HepG2 (cell line): ENCODE measurements around the gene PLVAP. TPM values are rescaled to one million over a fixed set of nuclear protein-coding genes. Genes with fewer than 3 reads are reported as not detected.

ENCODE experiments used
- ATF7 ChIP-seq, 2 experiments: fragments of 450-650 bp in 1 of 2; sonication (generic) in 1 of 2; formaldehyde crosslinking in 1 of 2; IDR thresholded peaks; 2 replicates each; pipeline versions ENCODE4 v1.4.0 to v1.6.1; 2016 to 2020; ENCODE audit warnings: antibody characterized with exemption in 1 of 2, mild to moderate bottlenecking in 1 of 2, missing genetic modification reagents in 1 of 2
- HOMEZ ChIP-seq: IDR thresholded peaks from 2 replicates; pipeline ENCODE4 v1.6.1; 2016; ENCODE audit warnings: low read depth
- IRF2 ChIP-seq: IDR thresholded peaks from 2 replicates; pipeline ENCODE4 v1.6.1; 2018; ENCODE audit warnings: missing genetic modification reagents, missing compliant biosample characterization
- JDP2 ChIP-seq: sonication (generic); formaldehyde crosslinking; IDR thresholded peaks from 2 replicates; pipeline ENCODE4 v1.8.1; 2022; ENCODE audit warnings: missing genetic modification reagents, borderline replicate concordance
- KLF6 ChIP-seq: IDR thresholded peaks from 2 replicates; pipeline ENCODE4 v1.8.0; 2016; ENCODE audit warnings: missing biosample characterization, missing genetic modification reagents
- KMT2A ChIP-seq: sonication (generic); formaldehyde crosslinking; IDR thresholded peaks from 2 replicates; pipeline ENCODE4 v1.4.0; 2020; ENCODE audit warnings: missing genetic modification reagents
- MAX ChIP-seq: IDR thresholded peaks from 2 replicates; pipeline ENCODE4 v1.6.1; 2012; ENCODE audit warnings: inconsistent platforms
- MXI1 ChIP-seq: IDR thresholded peaks from 3 replicates; pipeline ENCODE4 v1.6.1; 2012; ENCODE audit warnings: low read depth, low read length, inconsistent platforms, borderline replicate concordance
- MYC ChIP-seq: sonication (generic); formaldehyde crosslinking; IDR thresholded peaks from 2 replicates; pipeline ENCODE4 v1.9.0; 2021; ENCODE audit warnings: missing genetic modification reagents, borderline replicate concordance
- POLR2AphosphoS5 ChIP-seq: IDR thresholded peaks from 2 replicates; pipeline ENCODE4 v1.6.1; 2012; ENCODE audit warnings: low read depth, low read length
- PRPF4 ChIP-seq: fragments of 200-400 bp; formaldehyde crosslinking; IDR thresholded peaks from 2 replicates; pipeline ENCODE4 v1.6.1; 2016; ENCODE audit warnings: low read length, low read depth; ENCODE audit not compliant: poor library complexity, severe bottlenecking
- SIN3A ChIP-seq: IDR thresholded peaks from 2 replicates; pipeline ENCODE4 v1.6.1; 2011; ENCODE audit warnings: low read depth, mild to moderate bottlenecking, control low read depth, low read length, borderline replicate concordance
- SIN3B ChIP-seq: fragments of 150-350 bp; IDR thresholded peaks from 2 replicates; pipeline ENCODE4 v1.6.1; 2014; ENCODE audit warnings: low read length
- THAP9 ChIP-seq: sonication (generic); formaldehyde crosslinking; IDR thresholded peaks from 2 replicates; pipeline ENCODE4; 2020; ENCODE audit warnings: missing genetic modification reagents, mild to moderate bottlenecking, borderline replicate concordance
- TP53 ChIP-seq: sonication (generic); formaldehyde crosslinking; conservative IDR thresholded peaks from 2 replicates; pipeline ENCODE4 v1.4.0; 2020; ENCODE audit warnings: missing genetic modification reagents
- USF2 ChIP-seq, 2 experiments: sonication (generic) in 1 of 2; formaldehyde crosslinking in 1 of 2; IDR thresholded peaks; 2 replicates each; pipeline versions ENCODE4 v1.5.1 to v1.6.1; 2011 to 2020; ENCODE audit warnings: borderline replicate concordance in 1 of 2, low read depth in 1 of 2, low read length in 1 of 2, mild to moderate bottlenecking in 1 of 2, missing genetic modification reagents in 1 of 2, moderate library complexity in 1 of 2
- YEATS2 ChIP-seq: sonication (generic); formaldehyde crosslinking; IDR thresholded peaks from 2 replicates; pipeline ENCODE4 v1.4.0; 2020; ENCODE audit warnings: missing genetic modification reagents, borderline replicate concordance
- ZFP36 ChIP-seq: fragments of 150-350 bp; IDR thresholded peaks from 2 replicates; pipeline ENCODE4 v1.6.1; 2018; ENCODE audit warnings: borderline replicate concordance, low read length, low read depth; ENCODE audit not compliant: partially characterized antibody
- ZFP36L2 ChIP-seq: sonication (generic); formaldehyde crosslinking; IDR thresholded peaks from 2 replicates; pipeline ENCODE4 v1.4.0; 2020; ENCODE audit warnings: missing genetic modification reagents
- ZFP62 ChIP-seq: sonication (generic); formaldehyde crosslinking; IDR thresholded peaks from 2 replicates; pipeline ENCODE4 v1.4.0; 2020; ENCODE audit warnings: missing genetic modification reagents
- ZFP90 ChIP-seq: sonication (generic); formaldehyde crosslinking; IDR thresholded peaks from 2 replicates; pipeline ENCODE4 v1.8.0; 2022; ENCODE audit warnings: missing genetic modification reagents, mild to moderate bottlenecking, inconsistent platforms, borderline replicate concordance
- ZNF614 ChIP-seq: IDR thresholded peaks from 2 replicates; pipeline ENCODE4 v1.6.1; 2018; ENCODE audit warnings: missing biosample characterization, missing genetic modification reagents, inconsistent platforms, borderline replicate concordance
- ZNF777 ChIP-seq: sonication (generic); formaldehyde crosslinking; IDR thresholded peaks from 2 replicates; pipeline ENCODE4 v1.4.0; 2020; ENCODE audit warnings: missing genetic modification reagents
- polyA plus RNA-seq, 8 experiments: library from polyadenylated mRNA; depleted of rRNA in 3 of 8; stranded (reverse) in 7 of 8; unstranded in 1 of 8; fragments of >200 nt; fragmentation: Illumina TruSeq in 4 of 8; extraction: Trizol in 4 of 8; gene quantifications; 2 replicates each; pipeline versions ENCODE4 v1.2.1 to v1.2.3, GENCODE V29; 2011 to 2016; ENCODE audit warnings: low read depth in 4 of 8, missing spikeins in 1 of 8, mixed read lengths in 1 of 8; ENCODE audit not compliant: insufficient read depth in 1 of 8
- total RNA-seq, 5 experiments: library from RNA; depleted of rRNA; stranded (reverse); fragments of >200 nt; fragmentation: Illumina TruSeq; extraction: Trizol; gene quantifications; 2 replicates each; pipeline ENCODE4 v1.2.3, GENCODE V29; 2016; ENCODE audit warnings: low read depth in 1 of 5

The PLVAP gene
- total and polyA plus RNA-seq, 2 of the 13 experiments (the other 11 are each of a cell fraction or from before 2014, with no cell fraction given), result 0.26 TPM; not detected in 1

- TF ChIP-seq HOMEZ (CRISPR knock-in tag) (no peak), KLF6 (CRISPR knock-in tag) (no peak), USF2 (IDR thresholded peaks at IDR 0.05; ENCODE audit: low read depth, low read length) (no peak), USF2 (CRISPR knock-in tag; IDR thresholded peaks at IDR 0.05; ENCODE audit: borderline replicate concordance) (no peak), YEATS2 (no peak), PRPF4 (no peak), ZFP36 (no peak), ZNF614 (CRISPR knock-in tag) (peak; percentile 4; the same call in 1 of the 2 replicates), ZFP90 (CRISPR knock-in tag) (peak; percentile 31; the same call in 1 of the 2 replicates), MXI1 (0 out of 3 replicates have a peak, but pooled peaks have one; percentile 13), SIN3A (peak; percentile 4; the same call in 1 of the 2 replicates), MYC (CRISPR knock-in tag) (no peak), ATF7 (IDR thresholded peaks at IDR 0.05) (no peak), ATF7 (CRISPR knock-in tag; IDR thresholded peaks at IDR 0.05) (0 out of 2 replicates have a peak, but pooled peaks have one; percentile 35), TP53 (no peak), ZNF777 (CRISPR knock-in tag) (0 out of 2 replicates have a peak, but pooled peaks have one; percentile 16), THAP9 (CRISPR knock-in tag) (no peak), SIN3B (no peak), JDP2 (CRISPR knock-in tag) (no peak), POLR2AphosphoS5 (peak; percentile 12), MAX (peak; percentile 28; the same call in 1 of the 2 replicates), ZFP62 (CRISPR knock-in tag) (no peak), IRF2 (CRISPR knock-in tag) (no peak), KMT2A (CRISPR knock-in tag) (peak; percentile 9; the same call in 1 of the 2 replicates), ZFP36L2 (CRISPR knock-in tag) (no peak)
Observed at GRCh38 chr19:17406046-17406886, 29.1 kb upstream of the PLVAP start (continued).
